Epithelial cell of esophagus (primary cell): Measurements from ENCODE around the gene RPS3.
A peak's percentile ranks its signal among the peaks of the same experiment; 100 is the strongest.
"Not testable (repeated sequence)": the region's sequence is repeated elsewhere in the genome, so short reads cannot be mapped to it uniquely, and the experiment has no call there.

Experiments
- DNase-seq: peaks from one replicate; pipeline ENCODE4 v3.0.0; 2010; ENCODE audit warnings: low read depth
- H3K4me3 ChIP-seq: 2 replicates; pipeline ENCODE4 v1.5.1; 2011; ENCODE audit warnings: mild to moderate bottlenecking, low read length, control low read depth
- CTCF ChIP-seq: IDR thresholded peaks from 2 replicates; pipeline ENCODE4 v1.5.1; 2011; ENCODE audit warnings: low read depth, mild to moderate bottlenecking, low read length, control low read depth, inconsistent platforms; ENCODE audit not compliant: insufficient read depth; ENCODE audit errors: missing control alignments

Gene RPS3

GRCh38 chr11:75403983-75404658 lies 4.8 kb downstream of the RPS3 start:
- no peak for DNase-seq
- TF ChIP-seq CTCF = no peak
- no peak overlapping the region for H3K4me3 ChIP-seq

GRCh38 chr11:75406338-75406777 lies 7.0 kb downstream of the RPS3 start:
- DNase-seq = peak; percentile 44
- no peak for TF ChIP-seq CTCF
- H3K4me3 ChIP-seq = no peak overlapping the region

GRCh38 chr11:75408957-75409219 lies 9.6 kb downstream of the RPS3 start:
- no peak for TF ChIP-seq CTCF
- H3K4me3 ChIP-seq = no peak overlapping the region
- no peak for DNase-seq

GRCh38 chr11:75409971-75410370 lies 10.7 kb downstream of the RPS3 start:
- not testable (repeated sequence) for H3K4me3 ChIP-seq, DNase-seq

GRCh38 chr11:75413146-75413545 lies 13.8 kb downstream of the RPS3 start:
- not testable (repeated sequence) for DNase-seq

GRCh38 chr11:75413864-75414263 lies 14.5 kb downstream of the RPS3 start:
- TF ChIP-seq CTCF = no peak
- no peak for DNase-seq
- H3K4me3 ChIP-seq = no peak overlapping the region

More at GRCh38 chr11:75413146-75413545, 13.8 kb downstream of the RPS3 start:
- H3K4me3 ChIP-seq = not testable (repeated sequence)

- DNase-seq = no peak
These were observed 21.1 kb downstream of the RPS3 start for GRCh38 chr11:75420224-75421034.

More at GRCh38 chr11:75420224-75421034, 21.1 kb downstream of the RPS3 start:
- TF ChIP-seq CTCF = no peak
- H3K4me3 ChIP-seq = no peak overlapping the region
